ENCODE data around the gene SUMF2. TPM values are rescaled to one million over a fixed set of nuclear protein-coding genes. Genes with fewer than 3 reads are reported as not detected.
"Not testable (repeated sequence)": the region's sequence is repeated elsewhere in the genome, so short reads cannot be mapped to it uniquely, and the experiment has no call there.

Gene SUMF2
- total RNA-seq, 1 experiment from 2014 or later: 152 TPM

GRCh38 chr7:56053379-56053778 is 10.7 kb upstream of the SUMF2 start:
- in situ Hi-C loops (cut with HindIII; ENCODE audit: low sequenced_read_pairs): no loop called here
- no peak for DNase-seq (ENCODE audit: low spot score)

- in situ Hi-C loops (cut with HindIII; ENCODE audit: low sequenced_read_pairs): no loop called here
- no peak for DNase-seq (ENCODE audit: low spot score)
These were observed 10.1 kb upstream of the SUMF2 start for GRCh38 chr7:56053993-56054392.

GRCh38 chr7:56062382-56062781 is 1.7 kb upstream of the SUMF2 start:
- in situ Hi-C loops (cut with HindIII; ENCODE audit: low sequenced_read_pairs): no loop called here
- DNase-seq (ENCODE audit: low spot score): no peak

GRCh38 chr7:56063500-56063881 is 595 bp upstream of the SUMF2 start:
- in situ Hi-C loops (cut with HindIII; ENCODE audit: low sequenced_read_pairs): no loop called here
- DNase-seq (ENCODE audit: low spot score): peak; percentile 32

- DNase-seq (ENCODE audit: low spot score); in situ Hi-C loops (cut with HindIII; ENCODE audit: low sequenced_read_pairs): not testable (repeated sequence)
These were observed 2.3 kb downstream of the SUMF2 start for GRCh38 chr7:56066376-56066775.

- in situ Hi-C loops (cut with HindIII; ENCODE audit: low sequenced_read_pairs): no loop called here
These were observed 10.3 kb downstream of the SUMF2 start for GRCh38 chr7:56074371-56074791.

GRCh38 chr7:56077681-56078080 is 13.6 kb downstream of the SUMF2 start:
- in situ Hi-C loops (cut with HindIII; ENCODE audit: low sequenced_read_pairs): no loop called here
- no peak for DNase-seq (ENCODE audit: low spot score)

More at GRCh38 chr7:56074371-56074791, 10.3 kb downstream of the SUMF2 start:
- DNase-seq (ENCODE audit: low spot score): peak; percentile 81

- DNase-seq (ENCODE audit: low spot score): no peak
- in situ Hi-C loops (cut with HindIII; ENCODE audit: low sequenced_read_pairs): no loop called here
These were observed 14.1 kb downstream of the SUMF2 start for GRCh38 chr7:56078196-56078595.

GRCh38 chr7:56079450-56080185 is 15.5 kb downstream of the SUMF2 start:
- DNase-seq (ENCODE audit: low spot score): peak; percentile 93
- in situ Hi-C loops (cut with HindIII; ENCODE audit: low sequenced_read_pairs): no loop called here

- in situ Hi-C loops (cut with HindIII; ENCODE audit: low sequenced_read_pairs); DNase-seq (ENCODE audit: low spot score): not testable (repeated sequence)
These were observed 16.8 kb downstream of the SUMF2 start for GRCh38 chr7:56080726-56081435.

- DNase-seq (ENCODE audit: low spot score): no peak
- in situ Hi-C loops (cut with HindIII; ENCODE audit: low sequenced_read_pairs): no loop called here
These were observed 17.7 kb downstream of the SUMF2 start for GRCh38 chr7:56081626-56082340.

- peak; percentile 86 for DNase-seq (ENCODE audit: low spot score)
- in situ Hi-C loops (cut with HindIII; ENCODE audit: low sequenced_read_pairs): no loop called here
These were observed 19.2 kb downstream of the SUMF2 start for GRCh38 chr7:56083150-56083785.

GRCh38 chr7:56086761-56087160 is 22.7 kb downstream of the SUMF2 start:
- in situ Hi-C loops (cut with HindIII; ENCODE audit: low sequenced_read_pairs): no loop called here
- DNase-seq (ENCODE audit: low spot score): no peak

GRCh38 chr7:56087445-56087844 is 23.4 kb downstream of the SUMF2 start:
- in situ Hi-C loops (cut with HindIII; ENCODE audit: low sequenced_read_pairs): no loop called here
- DNase-seq (ENCODE audit: low spot score): no peak

GRCh38 chr7:56091591-56091990 is 27.5 kb downstream of the SUMF2 start:
- in situ Hi-C loops (cut with HindIII; ENCODE audit: low sequenced_read_pairs): no loop called here
- peak; percentile 45 for DNase-seq (ENCODE audit: low spot score)

- in situ Hi-C loops (cut with HindIII; ENCODE audit: low sequenced_read_pairs); DNase-seq (ENCODE audit: low spot score): not testable (repeated sequence)
These were observed 28.3 kb downstream of the SUMF2 start for GRCh38 chr7:56092388-56092787.

GRCh38 chr7:56092789-56093531 is 28.9 kb downstream of the SUMF2 start, which contains the start of gene PHKG1:
TSS of gene PHKG1 (minus strand) at chr7:56092952. CDS start at chr7:56088941, 4,011 bp downstream.
- in situ Hi-C loops (cut with HindIII; ENCODE audit: low sequenced_read_pairs): no loop called here
- DNase-seq (ENCODE audit: low spot score): peak; percentile 91

- no peak for DNase-seq (ENCODE audit: low spot score)
- in situ Hi-C loops (cut with HindIII; ENCODE audit: low sequenced_read_pairs): no loop called here
These were observed 33.6 kb downstream of the SUMF2 start for GRCh38 chr7:56097700-56098099.

Measured in G401 (cell line).